ENCODE measurements around the gene MT1H. TPM values are rescaled to one million over a fixed set of nuclear protein-coding genes. Genes with fewer than 3 reads are reported as not detected.
A peak's percentile ranks its signal among the peaks of the same experiment; 100 is the strongest.

The MT1H gene
- total and polyA plus RNA-seq, 2 of the 13 experiments (the other 11 are each of a cell fraction or from before 2014, with no cell fraction given), result 0.60 TPM; not detected in 1

GRCh38 chr16:56647641-56648431 lies 21.8 kb upstream of the MT1H start (continued):
- TF ChIP-seq, protein P1, sequence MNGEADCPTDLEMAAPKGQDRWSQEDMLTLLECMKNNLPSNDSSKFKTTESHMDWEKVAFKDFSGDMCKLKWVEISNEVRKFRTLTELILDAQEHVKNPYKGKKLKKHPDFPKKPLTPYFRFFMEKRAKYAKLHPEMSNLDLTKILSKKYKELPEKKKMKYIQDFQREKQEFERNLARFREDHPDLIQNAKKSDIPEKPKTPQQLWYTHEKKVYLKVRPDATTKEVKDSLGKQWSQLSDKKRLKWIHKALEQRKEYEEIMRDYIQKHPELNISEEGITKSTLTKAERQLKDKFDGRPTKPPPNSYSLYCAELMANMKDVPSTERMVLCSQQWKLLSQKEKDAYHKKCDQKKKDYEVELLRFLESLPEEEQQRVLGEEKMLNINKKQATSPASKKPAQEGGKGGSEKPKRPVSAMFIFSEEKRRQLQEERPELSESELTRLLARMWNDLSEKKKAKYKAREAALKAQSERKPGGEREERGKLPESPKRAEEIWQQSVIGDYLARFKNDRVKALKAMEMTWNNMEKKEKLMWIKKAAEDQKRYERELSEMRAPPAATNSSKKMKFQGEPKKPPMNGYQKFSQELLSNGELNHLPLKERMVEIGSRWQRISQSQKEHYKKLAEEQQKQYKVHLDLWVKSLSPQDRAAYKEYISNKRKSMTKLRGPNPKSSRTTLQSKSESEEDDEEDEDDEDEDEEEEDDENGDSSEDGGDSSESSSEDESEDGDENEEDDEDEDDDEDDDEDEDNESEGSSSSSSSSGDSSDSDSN (CRISPR knock-in tag; IDR thresholded peaks at IDR 0.05), result no peak
- TF ChIP-seq ZNF607 (CRISPR knock-in tag; IDR thresholded peaks at IDR 0.05; ENCODE audit: borderline replicate concordance), result no peak
- no peak for TF ChIP-seq RFX1 (IDR thresholded peaks at IDR 0.05)
- no peak for TF ChIP-seq ZNF7 (CRISPR knock-in tag; IDR thresholded peaks at IDR 0.05)
- TF ChIP-seq ZNF703 (CRISPR knock-in tag; IDR thresholded peaks at IDR 0.05; ENCODE audit: borderline replicate concordance), result no peak
- TF ChIP-seq PREB (CRISPR knock-in tag; IDR thresholded peaks at IDR 0.05), result no peak
- no peak for TF ChIP-seq RBAK (CRISPR knock-in tag; IDR thresholded peaks at IDR 0.05)
- TF ChIP-seq RAD51 (IDR thresholded peaks at IDR 0.05; ENCODE audit: borderline replicate concordance), result no peak
- no peak for TF ChIP-seq ARHGAP35 (CRISPR knock-in tag; IDR thresholded peaks at IDR 0.05; ENCODE audit: borderline replicate concordance)
- no peak for TF ChIP-seq ZNF790 (CRISPR knock-in tag; IDR thresholded peaks at IDR 0.05; ENCODE audit: borderline replicate concordance)
- TF ChIP-seq SCMH1 (CRISPR knock-in tag; IDR thresholded peaks at IDR 0.05; ENCODE audit: borderline replicate concordance), result no peak
- no peak for TF ChIP-seq ZMAT3 (CRISPR knock-in tag; conservative IDR thresholded peaks at IDR 0.05)
- TF ChIP-seq ZNF263 (CRISPR knock-in tag; IDR thresholded peaks at IDR 0.05), result 0 out of 2 replicates have a peak, but pooled peaks have one; percentile 22
- no peak for TF ChIP-seq MAZ (IDR thresholded peaks at IDR 0.05; ENCODE audit: borderline replicate concordance, low read depth, low read length)
- peak; percentile 41; the same call in 1 of the 2 replicates for TF ChIP-seq MAZ (CRISPR knock-in tag; IDR thresholded peaks at IDR 0.05; ENCODE audit: low read depth)
- TF ChIP-seq, protein P2, sequence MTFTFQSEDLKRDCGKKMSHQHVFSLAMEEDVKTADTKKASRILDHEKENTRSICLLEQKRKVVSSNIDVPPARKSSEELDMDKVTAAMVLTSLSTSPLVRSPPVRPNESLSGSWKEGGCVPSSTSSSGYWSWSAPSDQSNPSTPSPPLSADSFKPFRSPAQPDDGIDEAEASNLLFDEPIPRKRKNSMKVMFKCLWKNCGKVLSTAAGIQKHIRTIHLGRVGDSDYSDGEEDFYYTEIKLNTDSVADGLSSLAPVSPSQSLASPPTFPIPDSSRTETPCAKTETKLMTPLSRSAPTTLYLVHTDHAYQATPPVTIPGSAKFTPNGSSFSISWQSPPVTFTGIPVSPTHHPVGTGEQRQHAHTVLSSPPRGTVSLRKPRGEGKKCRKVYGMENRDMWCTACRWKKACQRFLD (CRISPR knock-in tag; IDR thresholded peaks at IDR 0.05; ENCODE audit: borderline replicate concordance), result no peak
- TF ChIP-seq ZFP90 (CRISPR knock-in tag; IDR thresholded peaks at IDR 0.05; ENCODE audit: borderline replicate concordance), result no peak
- no peak for TF ChIP-seq ZFP41 (CRISPR knock-in tag; IDR thresholded peaks at IDR 0.05; ENCODE audit: borderline replicate concordance)
- TF ChIP-seq, protein P3, sequence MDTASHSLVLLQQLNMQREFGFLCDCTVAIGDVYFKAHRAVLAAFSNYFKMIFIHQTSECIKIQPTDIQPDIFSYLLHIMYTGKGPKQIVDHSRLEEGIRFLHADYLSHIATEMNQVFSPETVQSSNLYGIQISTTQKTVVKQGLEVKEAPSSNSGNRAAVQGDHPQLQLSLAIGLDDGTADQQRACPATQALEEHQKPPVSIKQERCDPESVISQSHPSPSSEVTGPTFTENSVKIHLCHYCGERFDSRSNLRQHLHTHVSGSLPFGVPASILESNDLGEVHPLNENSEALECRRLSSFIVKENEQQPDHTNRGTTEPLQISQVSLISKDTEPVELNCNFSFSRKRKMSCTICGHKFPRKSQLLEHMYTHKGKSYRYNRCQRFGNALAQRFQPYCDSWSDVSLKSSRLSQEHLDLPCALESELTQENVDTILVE (CRISPR knock-in tag; IDR thresholded peaks at IDR 0.05), result no peak
- no peak for TF ChIP-seq RNF2 (conservative IDR thresholded peaks at IDR 0.05; ENCODE audit: low read depth)
- TF ChIP-seq GATAD1 (CRISPR knock-in tag; IDR thresholded peaks at IDR 0.05), result no peak
- no peak for TF ChIP-seq MEF2D (CRISPR knock-in tag; IDR thresholded peaks at IDR 0.05)
- no peak for TF ChIP-seq SOX6 (IDR thresholded peaks at IDR 0.05)
- TF ChIP-seq SOX6 (CRISPR knock-in tag; IDR thresholded peaks at IDR 0.05), result no peak
- no peak for TF ChIP-seq ZNF20 (CRISPR knock-in tag; IDR thresholded peaks at IDR 0.05)
- no peak for TF ChIP-seq SOX5 (CRISPR knock-in tag; IDR thresholded peaks at IDR 0.05; ENCODE audit: borderline replicate concordance)

Data from HepG2 (cell line).